GM19463 (cell line): ENCODE results near the gene CDK5.

Source experiments
- ATAC-seq: cut with Tn5 transposase; IDR thresholded peaks from one replicate; pipeline ENCODE4 v1.9.1; 2021; ENCODE audit warnings: mild to moderate bottlenecking, moderate library complexity; ENCODE audit not compliant: unreplicated experiment

The CDK5 gene

DNA sequence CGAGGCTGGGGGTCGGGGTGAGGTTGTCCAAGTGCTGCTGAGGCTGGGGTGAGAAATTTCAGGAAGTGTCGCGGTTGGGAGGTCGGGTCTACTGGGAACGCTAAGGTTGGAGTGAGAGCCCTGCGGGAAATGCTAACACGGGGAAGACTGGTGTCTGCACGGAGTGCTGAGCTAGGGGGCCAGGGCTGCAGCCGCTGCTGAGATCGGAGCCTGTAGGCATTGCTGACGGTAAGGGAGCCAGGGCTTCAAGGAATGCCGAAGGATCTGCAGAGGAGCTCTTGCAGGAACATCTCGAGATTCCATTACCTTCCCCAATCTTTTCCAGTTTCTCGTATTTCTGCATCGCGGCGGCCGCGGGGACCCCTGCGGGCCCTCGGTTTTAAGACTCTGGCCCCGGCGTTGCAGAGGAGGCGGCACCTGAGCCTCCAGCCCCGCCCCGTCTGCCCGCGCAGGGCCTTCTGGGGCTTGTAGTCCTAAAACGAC, at the start of gene CDK5:
CDK5 (minus strand) TSS at position 392 of the 483 bp plus-strand sequence; CDS start at position 343, 49 bp downstream.
- ATAC-seq = peak; percentile 10

DNA sequence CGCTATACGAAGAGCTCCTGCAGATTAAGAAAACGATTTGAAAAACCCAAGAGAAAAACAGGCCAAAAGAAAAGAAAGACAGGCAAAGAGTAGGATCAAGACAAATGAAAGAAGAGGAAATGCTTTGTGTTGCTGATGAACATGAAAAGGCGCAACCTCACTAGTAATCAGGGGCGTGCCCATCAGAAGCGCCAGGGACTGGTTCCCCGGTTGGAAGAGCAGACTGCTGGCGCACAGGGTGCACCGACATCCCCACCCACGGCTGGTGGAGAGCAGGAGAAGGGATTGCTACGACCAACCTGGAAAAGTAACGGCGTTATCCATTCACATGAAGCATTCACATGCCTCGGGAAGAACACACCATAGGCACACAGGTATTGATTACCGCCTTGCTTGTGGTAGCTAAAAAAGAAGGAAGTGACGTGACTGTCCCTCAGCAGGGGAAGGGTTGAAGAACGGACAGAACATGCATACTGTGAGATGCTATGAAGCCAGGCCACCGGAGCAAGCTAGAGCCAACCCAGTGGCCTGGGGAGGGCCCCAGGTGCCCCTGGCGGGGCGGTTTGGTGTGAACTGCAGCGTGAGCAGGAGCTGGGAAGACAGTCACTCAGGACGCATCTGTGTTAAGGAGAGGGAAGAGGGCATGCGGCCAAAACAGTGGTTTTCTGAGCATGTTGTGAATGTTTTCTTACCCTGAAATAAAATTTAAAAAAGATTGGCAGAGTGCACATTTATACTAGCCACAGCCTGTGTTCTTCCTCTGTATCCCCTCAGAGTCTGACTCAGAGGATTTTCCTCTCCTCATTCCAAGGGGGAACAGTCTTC, 46.9 kb upstream of the CDK5 start:
- ATAC-seq = no peak

DNA sequence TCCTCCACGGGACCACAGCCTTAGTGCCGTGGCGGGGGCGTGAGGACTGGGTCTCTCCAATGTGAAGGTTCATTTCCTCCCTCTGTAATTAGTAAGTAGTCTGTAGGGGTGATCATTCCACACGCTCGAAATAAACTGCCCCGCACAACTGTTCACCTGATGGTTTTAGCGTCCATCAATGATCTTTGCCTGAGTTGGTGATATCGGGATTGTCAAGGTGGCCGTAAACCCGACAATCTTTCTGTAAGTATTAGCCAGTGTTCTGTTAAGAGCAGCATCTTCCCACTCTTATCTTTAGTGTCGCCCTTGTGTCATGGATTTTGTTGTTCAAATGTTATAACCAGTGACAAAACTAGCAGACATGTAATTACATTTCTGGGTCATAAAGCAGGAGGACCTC, 46.3 kb upstream of the CDK5 start:
- no peak for ATAC-seq

DNA sequence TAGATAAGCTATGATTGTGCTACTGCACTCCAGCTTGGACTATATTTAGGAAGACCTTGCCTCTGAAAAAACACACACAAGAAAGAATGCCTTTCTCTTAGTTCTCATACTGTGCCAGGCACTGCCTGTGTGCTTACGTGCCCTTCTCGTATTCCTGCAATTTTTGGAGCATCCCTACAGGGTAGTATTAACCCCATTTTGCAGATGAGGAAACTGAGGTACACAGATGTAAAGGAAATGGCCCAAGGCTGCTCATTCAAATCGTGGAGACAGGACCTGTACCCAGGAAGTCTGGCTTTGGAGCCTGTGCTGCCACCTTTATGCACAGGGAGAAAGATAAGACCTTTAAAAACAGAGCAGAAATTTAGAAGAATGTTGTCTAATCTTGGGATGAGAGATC, 45.3 kb upstream of the CDK5 start:
- ATAC-seq = no peak

DNA sequence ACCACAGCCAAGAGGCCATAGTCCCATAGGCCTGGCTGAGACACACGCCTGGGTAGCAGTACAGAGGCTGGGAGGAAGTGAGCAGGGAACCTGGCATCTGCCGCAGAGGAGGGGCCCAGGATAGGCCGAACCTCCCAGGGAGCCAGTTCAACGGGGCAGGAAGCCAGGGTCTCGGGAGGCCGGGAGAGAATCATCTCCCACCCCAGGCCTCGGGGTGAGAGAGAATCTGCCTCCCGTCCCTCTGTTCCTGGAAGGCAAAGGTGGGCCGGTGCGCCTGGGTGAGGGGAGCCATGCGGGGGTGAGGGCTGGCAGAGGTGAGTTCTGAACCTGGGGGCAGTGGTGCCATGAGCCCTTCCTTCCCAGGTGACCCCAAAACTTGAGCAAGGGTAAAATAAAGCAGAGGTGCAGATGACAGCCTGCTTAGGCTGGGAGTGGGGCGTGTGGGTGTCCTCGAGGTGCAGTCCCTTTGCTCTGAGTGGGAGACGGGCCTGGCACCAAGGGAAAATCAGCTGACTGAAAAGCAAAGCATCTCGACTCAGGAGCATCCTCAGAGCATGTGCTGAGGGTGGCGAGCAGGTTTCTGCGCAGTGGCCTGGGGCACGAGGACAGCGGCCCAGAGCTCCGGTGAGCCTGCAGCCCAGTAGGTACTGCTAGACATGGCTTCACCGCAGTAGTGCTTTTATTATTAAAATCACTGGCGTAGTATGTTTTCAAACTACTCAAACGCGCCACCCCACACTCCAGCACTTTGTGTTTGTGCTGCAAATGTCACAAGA, 44.1 kb upstream of the CDK5 start:
- no peak for ATAC-seq

DNA sequence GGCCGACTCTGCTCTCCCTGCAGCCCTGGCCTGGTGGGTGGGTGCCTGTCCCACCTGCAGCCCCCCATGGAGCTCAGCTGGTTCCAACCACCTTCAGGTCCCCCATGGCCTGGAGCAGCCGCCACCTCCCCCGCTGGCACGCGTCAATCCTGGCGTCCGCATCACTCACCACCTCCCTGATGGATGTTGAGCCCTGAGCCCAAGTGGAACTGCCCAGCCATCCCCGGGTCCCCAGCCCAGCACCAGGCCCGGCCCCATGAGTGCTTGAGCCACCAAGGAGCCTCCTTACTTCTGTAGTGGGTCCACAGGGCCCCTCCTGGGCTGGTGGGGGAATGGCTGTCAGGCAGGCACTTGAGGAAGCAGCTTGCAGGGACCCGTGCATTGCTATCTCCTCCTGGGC, 43.2 kb upstream of the CDK5 start:
- ATAC-seq = no peak

DNA sequence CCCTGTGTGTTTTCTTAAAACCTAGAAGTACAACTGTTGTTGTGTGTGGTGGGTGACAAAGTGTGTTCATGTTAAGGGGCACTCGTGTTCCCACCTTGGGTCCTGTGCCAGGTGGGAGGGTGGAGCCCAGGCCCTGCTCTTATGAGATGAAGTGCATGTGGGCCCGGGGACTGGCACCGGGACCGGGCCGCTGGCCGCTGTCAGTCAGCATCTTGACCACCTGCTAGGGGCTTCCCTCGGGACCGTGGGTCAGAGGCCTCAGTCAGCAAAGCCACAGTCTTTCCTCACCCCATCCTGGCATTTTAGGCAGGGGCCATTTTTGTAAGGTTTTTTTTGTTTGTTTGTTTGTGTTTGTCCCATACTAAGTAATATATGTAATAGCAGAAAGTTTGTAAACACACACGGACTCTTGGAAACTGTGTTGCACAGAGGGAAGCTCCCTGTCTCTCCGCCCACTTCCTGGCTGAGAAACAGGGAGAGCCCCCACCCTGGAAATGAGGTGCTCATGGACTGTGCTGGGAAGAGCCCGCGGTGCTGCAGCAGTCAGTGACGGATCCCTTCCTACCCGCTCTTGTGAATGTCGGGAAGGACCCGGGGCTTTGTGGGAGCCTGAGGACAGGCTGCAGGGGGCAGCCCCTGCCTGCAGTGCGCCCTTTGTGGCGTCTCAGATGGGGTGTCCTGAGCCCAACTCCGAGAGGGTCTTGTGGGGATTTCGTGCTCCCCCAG, 42.0 kb upstream of the CDK5 start:
- ATAC-seq = no peak

DNA sequence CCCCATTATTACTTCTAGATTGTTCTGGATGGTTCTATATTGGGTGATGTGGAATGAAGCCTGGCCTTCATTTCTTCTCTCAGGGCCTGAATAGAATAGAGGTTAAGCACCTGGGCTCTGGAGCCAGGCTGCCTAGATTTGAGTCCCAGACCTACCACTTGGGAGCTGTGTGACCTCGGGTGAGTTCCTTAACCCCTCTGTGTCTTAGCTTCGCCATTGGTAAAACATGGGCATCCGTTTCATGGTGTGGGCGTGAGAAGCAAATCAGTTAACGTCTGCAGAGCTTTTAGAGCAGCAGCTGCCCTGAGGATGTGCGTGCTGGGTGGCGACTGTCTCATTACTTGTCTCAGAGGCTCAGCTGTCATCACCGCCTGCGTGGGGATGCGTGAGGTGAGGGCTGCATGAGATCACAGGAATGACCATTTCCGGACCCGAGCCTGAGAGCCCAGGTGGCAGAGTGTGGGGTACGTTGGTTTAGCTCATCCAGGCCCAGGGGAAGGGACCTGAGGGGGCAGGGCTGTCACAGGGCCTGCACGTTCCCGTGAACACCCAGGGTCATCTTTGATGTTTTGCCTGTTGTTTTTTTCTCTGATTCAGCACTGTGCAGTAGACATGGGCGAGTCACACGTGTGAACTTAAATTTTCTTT, 38.3 kb upstream of the CDK5 start:
- ATAC-seq = no peak

DNA sequence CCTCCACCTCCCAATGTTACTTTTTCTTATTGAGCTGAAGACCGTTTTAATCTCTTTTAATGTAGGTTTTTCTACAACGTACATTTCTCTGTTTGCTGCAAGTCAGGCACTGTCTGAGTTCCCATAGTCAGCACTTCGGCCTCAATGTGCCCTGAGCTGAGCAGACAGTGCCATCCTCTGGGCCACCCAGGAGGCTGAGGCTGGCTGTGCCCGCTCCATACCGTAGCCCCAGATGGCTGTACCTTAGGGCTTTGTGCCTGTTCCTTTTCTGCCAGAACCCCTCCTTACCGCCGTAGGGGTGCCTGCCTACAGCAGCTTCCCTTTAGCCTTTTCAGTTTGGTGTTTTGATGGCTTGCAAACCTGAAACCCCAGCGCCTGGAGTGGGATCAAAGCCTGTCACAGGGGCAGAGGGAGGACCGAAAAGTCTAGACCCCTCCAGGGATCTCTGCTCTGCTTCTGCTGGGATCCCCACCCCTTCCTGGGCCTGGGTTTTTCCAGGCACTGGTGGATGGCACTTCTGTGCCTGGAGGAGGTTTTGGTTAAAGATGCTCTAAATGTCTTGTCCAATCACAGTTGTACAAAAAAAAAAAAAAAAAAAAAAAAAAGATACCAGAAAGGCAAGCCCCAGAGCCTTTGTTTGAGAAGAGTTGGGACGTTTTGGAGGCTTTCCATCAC, 37.6 kb upstream of the CDK5 start:
- no peak for ATAC-seq

DNA sequence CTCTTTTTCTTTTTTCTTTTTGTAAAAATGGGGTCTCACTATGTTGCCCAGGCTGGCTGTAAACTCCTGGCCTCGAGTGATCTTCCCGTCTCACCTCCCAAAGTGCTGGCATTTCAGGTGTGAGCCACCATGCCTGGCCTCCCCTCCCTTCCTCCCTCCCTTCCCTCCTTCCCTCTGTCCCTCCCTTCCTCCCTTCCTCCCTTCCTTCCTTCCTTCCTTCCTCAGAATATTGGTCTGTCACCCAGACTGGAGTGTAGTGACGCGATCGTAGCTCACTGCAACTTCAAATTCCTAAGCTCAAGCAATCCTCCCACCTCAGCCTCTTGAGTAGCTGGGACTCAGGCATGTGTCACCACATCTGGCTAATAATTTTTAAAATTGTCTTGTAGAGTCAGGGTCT, 37.0 kb upstream of the CDK5 start:
- ATAC-seq = no peak

DNA sequence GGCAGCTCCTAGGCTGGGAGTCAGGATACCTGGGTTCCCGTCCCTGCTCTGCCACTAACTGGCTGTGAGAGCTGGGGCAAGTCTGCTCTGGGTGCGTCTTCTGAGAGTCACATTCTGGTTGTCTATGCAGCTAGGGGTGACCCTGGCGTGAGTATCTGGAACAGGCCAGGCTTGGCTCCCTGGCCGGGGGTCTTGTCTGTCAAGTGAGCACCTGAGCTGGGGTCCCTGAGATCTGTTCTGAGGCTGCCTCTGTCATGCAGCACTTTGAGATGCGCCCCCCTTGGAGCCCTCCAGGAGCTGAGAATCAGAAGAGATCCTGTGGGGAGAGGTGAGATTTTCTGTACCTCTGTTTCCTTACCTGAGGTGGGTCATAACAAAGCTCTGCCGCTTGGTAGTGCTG, 36.1 kb upstream of the CDK5 start:
- no peak for ATAC-seq

DNA sequence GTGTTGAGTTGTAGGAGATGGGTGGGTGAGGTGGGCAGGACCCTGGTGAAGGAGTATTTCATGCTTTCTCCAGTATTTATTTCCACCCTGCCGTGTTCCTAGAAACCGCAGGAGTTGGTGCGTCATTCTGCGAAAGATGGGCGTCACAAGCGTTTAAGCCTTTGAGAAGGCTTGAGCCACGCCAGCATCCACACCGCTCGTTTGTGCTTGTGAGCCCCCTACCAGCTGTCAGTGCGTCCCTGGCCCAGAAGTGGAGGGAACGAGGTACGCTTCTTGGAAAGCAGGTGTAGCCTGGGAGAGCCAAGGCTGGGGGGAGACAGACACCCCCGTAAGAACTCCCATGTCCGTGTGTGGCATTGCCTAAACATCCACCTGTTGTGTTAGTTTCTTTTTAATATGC, 34.3 kb upstream of the CDK5 start:
- no peak for ATAC-seq

DNA sequence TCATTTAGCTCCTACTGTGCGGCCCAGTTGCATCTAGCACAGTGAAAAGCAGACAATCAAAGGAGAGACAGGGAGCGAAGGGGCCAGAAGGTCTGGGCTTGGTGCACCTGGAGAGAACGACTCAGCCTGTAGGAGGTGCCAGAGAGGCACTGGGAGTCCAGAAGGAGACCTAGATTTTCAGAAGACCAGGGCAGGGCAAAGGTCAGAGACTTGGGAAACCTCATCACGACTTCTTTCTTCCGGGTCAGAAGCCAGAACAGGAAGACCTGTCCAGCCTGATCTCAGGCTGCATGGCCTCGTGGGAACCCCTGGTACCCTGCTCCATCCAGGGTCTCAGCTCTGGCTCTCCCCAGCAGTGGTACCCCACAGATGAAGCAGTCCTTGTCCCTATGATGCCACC, 33.7 kb upstream of the CDK5 start:
- no peak for ATAC-seq

DNA sequence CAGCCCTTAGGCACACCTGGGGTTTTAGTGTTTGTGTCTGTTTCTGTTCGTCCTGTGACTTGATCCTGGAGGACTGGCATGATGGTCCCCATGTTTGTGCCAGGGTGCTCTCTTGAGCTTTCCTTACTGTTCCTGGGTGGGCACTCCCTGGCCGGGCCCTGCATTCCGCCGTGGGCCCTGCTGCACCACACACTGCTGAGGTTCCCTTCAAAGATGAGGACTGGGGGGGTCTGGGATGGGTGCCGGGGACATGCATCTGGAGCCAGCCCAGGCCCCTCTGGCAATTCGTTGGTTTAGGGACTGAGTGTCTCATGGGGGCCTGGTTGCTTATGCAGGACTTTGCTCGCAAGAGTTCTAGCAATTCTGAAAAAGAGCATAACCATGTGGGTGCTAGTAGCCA, 33.3 kb upstream of the CDK5 start:
- no peak for ATAC-seq

DNA sequence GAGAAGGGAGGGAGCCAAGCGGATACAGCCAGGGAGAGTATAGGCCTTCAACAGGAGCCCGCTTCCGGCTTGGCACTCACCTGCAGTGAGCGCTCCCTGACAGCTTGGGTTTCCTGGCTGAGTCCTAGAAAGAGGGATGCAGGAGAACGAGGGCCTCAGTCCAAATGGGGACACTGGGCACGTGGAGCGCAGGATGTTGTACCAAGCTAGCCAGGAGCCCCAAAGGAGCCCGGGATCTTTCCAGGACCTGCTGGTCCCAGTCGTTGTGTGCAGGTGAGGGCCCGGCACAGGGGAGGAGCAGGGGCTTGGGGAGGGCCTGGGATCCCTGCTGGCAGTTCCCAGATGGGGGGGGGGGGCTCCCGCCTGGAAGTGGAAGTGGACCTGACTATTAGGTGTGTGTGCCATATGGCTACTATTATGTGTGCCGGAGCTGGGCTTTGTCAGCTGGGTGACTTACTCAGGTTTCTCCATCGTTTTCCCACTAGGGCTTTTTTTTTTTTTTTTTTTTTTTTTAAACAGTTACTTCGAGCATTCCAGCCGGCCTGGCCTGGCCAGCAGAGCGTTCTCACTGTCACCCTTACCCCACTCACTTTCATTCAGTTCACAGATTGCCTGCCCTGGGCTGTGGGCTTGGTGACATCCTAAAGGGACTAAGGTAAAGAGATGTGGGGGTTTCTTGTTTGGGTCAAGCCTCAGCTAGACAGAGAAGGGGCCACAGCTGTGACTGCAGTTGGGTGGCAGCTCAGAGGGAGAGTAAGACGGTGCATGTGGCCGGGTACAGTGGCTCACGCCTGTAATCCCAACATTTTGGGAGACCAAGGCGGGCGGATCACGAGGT, 32.4 kb upstream of the CDK5 start:
- ATAC-seq = no peak

DNA sequence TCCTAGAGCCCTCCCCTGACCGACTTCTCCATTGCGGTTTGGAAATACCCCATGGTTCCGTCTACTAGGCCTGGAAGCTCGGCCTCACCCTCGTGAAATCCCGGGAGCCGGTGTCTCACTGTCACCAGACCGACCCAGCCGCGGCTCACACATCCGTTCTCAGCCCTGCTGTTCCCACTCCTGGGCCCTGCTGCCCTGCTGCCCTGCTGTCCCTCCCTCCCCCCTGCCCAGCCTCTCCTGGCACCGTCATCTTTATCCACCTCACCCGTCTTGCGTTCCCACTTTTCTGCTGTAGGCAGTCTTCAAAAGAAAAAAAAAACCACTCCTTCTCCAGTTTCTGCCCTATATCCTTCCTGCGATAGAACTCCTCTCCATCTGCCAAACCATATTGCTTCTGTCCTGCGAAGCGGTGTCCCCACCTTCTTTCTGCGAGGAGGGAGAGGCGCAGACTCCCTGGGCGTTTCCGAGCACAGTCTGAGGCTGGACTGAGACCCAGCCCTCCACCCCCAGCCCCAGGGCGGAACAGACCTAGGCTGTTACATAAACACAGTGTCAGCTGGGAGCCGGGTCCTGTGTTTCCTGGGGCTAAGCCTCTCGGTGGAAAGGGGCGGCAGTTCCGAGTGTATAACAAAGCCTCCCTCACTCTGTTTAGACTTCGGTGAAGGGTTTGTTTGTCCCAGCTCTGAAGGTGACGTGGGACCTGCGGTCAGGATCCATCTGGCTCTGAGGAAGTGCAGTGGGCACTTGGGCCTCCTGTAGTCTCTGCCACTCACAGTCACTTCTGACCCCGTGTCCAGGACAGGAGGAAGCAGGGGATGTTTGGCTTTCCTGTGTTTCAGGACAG, 31.4 kb upstream of the CDK5 start:
- no peak for ATAC-seq

DNA sequence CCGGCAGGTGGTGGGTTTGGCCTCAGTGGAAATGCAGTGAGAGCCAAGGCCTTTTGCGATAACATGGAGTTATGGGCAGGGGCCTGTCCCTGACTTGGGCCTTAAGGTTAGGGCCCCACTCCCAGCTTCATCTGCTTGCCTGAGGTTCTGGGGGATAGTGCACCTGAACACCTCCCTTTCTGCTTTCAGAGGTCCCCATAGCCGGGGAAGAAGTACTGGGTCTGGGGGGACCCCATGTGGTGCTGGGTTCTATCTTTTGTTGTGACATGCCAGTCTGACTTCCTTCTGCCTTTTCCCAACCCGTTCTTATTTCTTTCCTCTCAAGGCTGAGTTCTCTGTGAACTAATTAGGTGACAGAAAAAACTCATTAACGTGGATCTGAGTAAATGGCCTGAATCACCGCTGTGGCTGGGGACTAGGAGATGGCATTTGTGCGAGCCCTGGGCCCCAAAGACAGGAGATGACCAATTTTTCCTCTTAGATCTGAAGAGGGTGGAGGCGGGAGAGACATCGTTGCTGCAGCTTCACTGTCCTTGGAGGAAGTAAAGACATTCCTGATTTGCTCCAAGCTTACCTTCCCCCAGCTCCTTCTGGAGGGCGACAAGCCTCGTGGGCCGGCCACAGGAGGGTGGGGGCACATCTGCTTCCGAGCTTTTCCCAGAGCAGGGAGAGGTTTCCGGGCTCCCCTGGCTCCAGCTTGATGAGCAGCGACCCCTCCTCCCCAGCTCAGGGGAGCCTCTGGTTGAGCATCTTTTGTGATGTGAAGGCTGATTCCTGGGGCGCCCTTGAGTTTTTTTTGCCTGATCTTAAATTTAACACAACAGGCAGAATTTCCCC, 30.5 kb upstream of the CDK5 start:
- ATAC-seq = no peak
